ENCODE data around the gene PBX4. TPM values are rescaled to one million over a fixed set of nuclear protein-coding genes. Genes with fewer than 3 reads are reported as not detected.
"Not testable (repeated sequence)": the region's sequence is repeated elsewhere in the genome, so short reads cannot be mapped to it uniquely, and the experiment has no call there.

Gene PBX4
- total and polyA plus RNA-seq, 4 donors, result 4.3 to 13.6 (median 8.4) TPM

DNA sequence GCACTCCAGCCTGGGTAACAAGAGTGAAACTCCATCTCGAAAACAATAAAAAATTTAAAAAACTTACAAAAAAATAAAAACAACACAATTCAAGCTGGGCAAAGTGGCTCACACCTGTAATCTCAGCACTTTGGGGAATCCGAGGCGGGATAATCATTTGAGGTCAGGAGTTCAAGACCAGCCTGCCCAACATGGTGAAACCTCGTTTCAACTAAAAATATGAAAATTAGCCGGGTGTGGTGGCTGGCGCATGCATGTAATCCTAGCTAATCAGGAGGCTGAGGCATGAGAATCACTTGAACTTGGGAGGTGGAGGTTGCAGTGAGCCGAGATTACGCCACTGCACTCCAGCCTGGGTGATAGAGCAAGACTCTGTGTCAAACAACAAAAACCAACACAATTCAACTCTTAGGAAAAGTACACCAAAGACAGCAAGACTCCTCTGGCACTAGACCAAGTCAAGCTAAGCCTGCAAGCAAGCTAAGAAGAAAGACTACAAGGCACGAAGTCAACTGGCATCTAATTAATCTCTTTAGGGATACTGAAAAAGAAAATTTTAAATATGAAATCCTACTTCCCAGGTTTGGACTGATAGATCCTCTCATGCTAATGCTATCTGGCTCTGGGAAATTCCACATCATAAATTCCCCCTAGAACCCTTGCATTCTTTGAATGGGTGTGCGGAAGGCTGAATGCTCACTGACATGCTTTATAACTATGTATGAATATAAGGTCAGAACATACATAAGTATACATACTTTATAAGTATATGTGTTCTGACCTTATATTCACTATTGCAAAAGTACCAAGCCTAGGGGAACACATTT lies 7.9 kb downstream of the PBX4 start:
- WGBS (ENCODE audit: insufficient coverage), result 89% methylated on average over 6 of the region's 10 CpGs
- Histone ChIP-seq H3K4me1 (ENCODE audit: control insufficient read depth, insufficient read depth, low read length) (no peaks in the 10 kb centered on the region), H3K9me3 (ENCODE audit: control insufficient read depth, insufficient read depth, low read length) (no peaks in the 10 kb centered on the region)

DNA sequence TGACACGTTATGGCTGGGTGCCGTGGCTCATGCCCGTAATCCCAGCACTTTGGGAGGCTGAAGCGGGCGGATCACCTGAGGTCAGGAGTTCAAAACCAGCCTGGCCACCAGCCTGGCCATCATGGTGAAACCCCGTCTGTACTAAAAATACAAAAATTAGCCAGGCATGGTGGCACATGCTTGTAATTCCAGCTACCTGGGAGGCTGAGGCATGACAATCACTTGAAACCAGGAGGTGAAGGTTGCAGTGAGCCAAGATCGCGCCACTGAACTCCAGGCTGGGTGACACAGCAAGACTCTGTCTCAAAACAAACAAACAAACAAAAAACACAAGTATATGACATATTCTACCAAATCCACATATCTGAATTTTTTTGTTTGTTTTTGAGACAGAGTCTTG lies 11.8 kb downstream of the PBX4 start:
- WGBS (ENCODE audit: insufficient coverage), result 96% methylated on average over 6 of the region's 8 CpGs
- not testable (repeated sequence) for H3K4me1 ChIP-seq (ENCODE audit: control insufficient read depth, insufficient read depth, low read length); H3K27ac ChIP-seq (ENCODE audit: low read depth, low read length); DNase-seq (ENCODE audit: low read depth in 4 of 6, low spot score in 6 of 6); H3K4me3 ChIP-seq (ENCODE audit: low read depth, low read length); H3K27me3 ChIP-seq (ENCODE audit: control insufficient read depth, insufficient read depth, low read length); H3K9me3 ChIP-seq (ENCODE audit: control insufficient read depth, insufficient read depth, low read length)
- H3K36me3 ChIP-seq (ENCODE audit: control insufficient read depth, insufficient read depth, low read length), result peaks cover 11% of the 10 kb centered on the region

More for the DNA sequence above, 7.9 kb downstream of the PBX4 start:
- Histone ChIP-seq H3K4me3 (ENCODE audit: low read depth, low read length) (no peak overlapping the region), H3K27ac (ENCODE audit: low read depth, low read length) (no peak overlapping the region), H3K36me3 (ENCODE audit: control insufficient read depth, insufficient read depth, low read length) (peaks cover 11% of the 10 kb centered on the region), H3K27me3 (ENCODE audit: control insufficient read depth, insufficient read depth, low read length) (no peaks in the 10 kb centered on the region)
- DNase-seq (ENCODE audit: low read depth in 4 of 6, low spot score in 6 of 6), result peak in 1 of 6 donors; percentile 34

DNA sequence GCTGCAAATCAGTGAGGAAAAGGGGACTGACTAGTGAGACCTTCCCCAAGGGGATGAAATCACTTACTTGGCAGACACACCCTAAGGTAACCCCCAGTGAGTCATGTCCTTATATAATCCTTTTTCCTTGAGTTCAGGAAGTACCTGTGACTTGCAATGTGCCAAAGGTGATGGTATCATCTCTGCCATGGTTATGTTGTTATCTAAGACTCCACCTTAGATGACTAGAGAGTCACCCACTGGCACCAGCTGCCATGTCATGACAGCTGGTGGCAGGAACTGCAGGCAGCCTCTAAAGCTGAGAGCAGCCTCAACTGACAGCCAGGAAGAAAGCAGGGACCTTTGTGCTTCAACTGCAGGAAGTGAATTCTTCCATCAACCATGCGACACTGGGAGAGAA lies 12.5 kb downstream of the PBX4 start:
- Histone ChIP-seq H3K9me3 (ENCODE audit: control insufficient read depth, insufficient read depth, low read length) (no peaks in the 10 kb centered on the region), H3K27me3 (ENCODE audit: control insufficient read depth, insufficient read depth, low read length) (no peaks in the 10 kb centered on the region), H3K4me3 (ENCODE audit: low read depth, low read length) (no peak overlapping the region), H3K36me3 (ENCODE audit: control insufficient read depth, insufficient read depth, low read length) (peaks cover 11% of the 10 kb centered on the region), H3K27ac (ENCODE audit: low read depth, low read length) (no peak overlapping the region), H3K4me1 (ENCODE audit: control insufficient read depth, insufficient read depth, low read length) (no peaks in the 10 kb centered on the region)
- WGBS (ENCODE audit: insufficient coverage), result no CpG with 5 or more reads among the region's 1 CpG
- no peak for DNase-seq (ENCODE audit: low read depth in 4 of 6, low spot score in 6 of 6)

DNA sequence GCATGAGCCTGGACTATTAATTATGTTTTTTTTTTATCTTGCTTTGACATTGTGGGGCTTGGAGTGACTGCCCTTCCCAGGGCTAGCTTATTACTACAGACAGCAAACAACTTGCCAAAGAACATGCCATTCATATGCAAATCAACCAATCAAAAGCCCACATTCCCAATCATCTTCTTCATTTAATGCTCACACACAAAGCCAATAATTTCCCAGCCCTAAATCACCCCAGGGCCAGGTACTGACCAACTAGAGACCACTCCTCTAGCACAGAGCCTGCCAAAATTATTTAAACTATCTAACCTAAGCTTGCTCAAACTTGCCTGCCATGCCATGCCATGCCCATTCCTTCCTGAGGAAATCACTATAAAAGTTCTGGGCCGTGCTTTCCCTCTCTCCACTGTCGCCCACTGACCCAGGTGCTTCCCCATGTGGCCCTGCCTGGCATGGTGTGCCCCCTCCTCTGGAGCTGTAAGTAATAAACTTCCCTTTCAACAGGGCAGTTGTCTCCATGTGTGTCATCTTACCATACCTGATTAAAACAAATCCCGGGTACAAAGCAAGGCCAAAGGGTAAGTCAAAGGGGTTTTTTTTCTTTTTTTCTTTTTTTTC lies 15.7 kb downstream of the PBX4 start:
- no peaks in the 10 kb centered on the region for H3K4me1 ChIP-seq (ENCODE audit: control insufficient read depth, insufficient read depth, low read length)
- H3K36me3 ChIP-seq (ENCODE audit: control insufficient read depth, insufficient read depth, low read length), result peaks cover 14% of the 10 kb centered on the region
- H3K9me3 ChIP-seq (ENCODE audit: control insufficient read depth, insufficient read depth, low read length), result no peaks in the 10 kb centered on the region
- H3K27ac ChIP-seq (ENCODE audit: low read depth, low read length), result no peak overlapping the region
- H3K4me3 ChIP-seq (ENCODE audit: low read depth, low read length), result no peak overlapping the region
- WGBS (ENCODE audit: insufficient coverage), result 21% methylated on average over 2 of the region's 3 CpGs
- H3K27me3 ChIP-seq (ENCODE audit: control insufficient read depth, insufficient read depth, low read length), result no peaks in the 10 kb centered on the region
- DNase-seq (ENCODE audit: low read depth in 4 of 6, low spot score in 6 of 6), result no peak

DNA sequence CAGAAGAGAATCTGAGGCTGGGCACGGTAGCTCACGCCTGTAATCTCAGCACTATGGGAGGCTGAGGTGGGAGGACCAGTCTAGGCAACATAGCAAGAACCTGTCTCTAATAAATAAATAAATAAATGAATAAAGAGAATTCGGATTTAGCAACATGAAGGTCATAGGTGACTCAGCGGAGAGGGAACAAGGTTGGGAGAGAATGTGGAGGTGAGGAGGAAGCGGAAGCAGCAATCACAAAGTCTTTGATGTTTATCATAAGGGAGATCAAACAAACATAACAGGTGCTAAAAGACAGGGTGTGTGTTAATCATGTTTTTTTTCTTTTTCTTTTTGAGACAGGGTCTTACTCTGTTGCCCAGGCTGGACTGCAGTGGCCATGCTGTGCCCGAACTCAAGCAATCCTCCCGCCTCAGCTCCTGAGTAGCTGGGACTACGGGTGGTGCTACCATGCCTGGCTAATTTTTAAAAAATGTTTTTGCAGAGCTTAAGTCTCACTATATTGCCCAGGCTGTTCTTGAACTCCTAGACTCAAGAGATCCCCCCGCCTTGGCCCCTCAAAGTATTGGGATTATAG lies 16.3 kb downstream of the PBX4 start:
- Histone ChIP-seq H3K27me3 (ENCODE audit: control insufficient read depth, insufficient read depth, low read length) (no peaks in the 10 kb centered on the region), H3K36me3 (ENCODE audit: control insufficient read depth, insufficient read depth, low read length) (peaks cover 16% of the 10 kb centered on the region)
- WGBS (ENCODE audit: insufficient coverage), result 92% methylated on average over 5 of the region's 9 CpGs

DNA sequence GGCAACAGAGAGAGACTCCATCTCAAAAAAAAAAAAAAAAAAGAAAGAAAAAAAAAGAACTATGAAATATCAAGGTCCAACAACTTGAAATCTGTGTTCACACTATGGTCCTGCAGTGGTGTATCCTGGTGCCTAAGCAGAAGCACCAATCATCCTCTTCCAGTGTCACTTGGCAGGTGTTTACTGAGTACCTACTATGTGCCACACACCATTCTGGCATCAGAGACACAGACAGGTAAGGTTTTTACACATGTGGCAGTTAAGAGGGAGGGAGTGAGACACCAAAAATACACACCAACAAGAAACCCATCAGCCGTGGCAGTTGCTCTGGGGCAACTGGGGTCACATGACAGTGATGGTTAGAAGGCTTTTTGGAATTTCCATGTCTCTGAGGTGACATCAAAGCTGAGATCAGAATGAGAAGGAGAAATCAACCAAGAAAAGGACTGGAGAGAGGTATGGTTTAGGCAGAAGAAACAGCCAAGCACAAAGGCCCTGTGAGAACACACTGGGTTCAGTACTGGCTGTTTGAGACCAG lies 17.6 kb downstream of the PBX4 start:
- no peaks in the 10 kb centered on the region for H3K4me1 ChIP-seq (ENCODE audit: control insufficient read depth, insufficient read depth, low read length)
- H3K27ac ChIP-seq (ENCODE audit: low read depth, low read length), result no peak overlapping the region
- no peaks in the 10 kb centered on the region for H3K9me3 ChIP-seq (ENCODE audit: control insufficient read depth, insufficient read depth, low read length)
- H3K27me3 ChIP-seq (ENCODE audit: control insufficient read depth, insufficient read depth, low read length), result no peaks in the 10 kb centered on the region
- H3K4me3 ChIP-seq (ENCODE audit: low read depth, low read length), result no peak overlapping the region
- no CpG with 5 or more reads among the region's 1 CpG for WGBS (ENCODE audit: insufficient coverage)
- DNase-seq (ENCODE audit: low read depth in 4 of 6, low spot score in 6 of 6), result no peak
- H3K36me3 ChIP-seq (ENCODE audit: control insufficient read depth, insufficient read depth, low read length), result peaks cover 18% of the 10 kb centered on the region

More for the DNA sequence above, 16.3 kb downstream of the PBX4 start:
- DNase-seq (ENCODE audit: low read depth in 4 of 6, low spot score in 6 of 6), result no peak
- no peak overlapping the region for H3K4me3 ChIP-seq (ENCODE audit: low read depth, low read length)
- no peak overlapping the region for H3K27ac ChIP-seq (ENCODE audit: low read depth, low read length)
- H3K9me3 ChIP-seq (ENCODE audit: control insufficient read depth, insufficient read depth, low read length), result no peaks in the 10 kb centered on the region
- no peaks in the 10 kb centered on the region for H3K4me1 ChIP-seq (ENCODE audit: control insufficient read depth, insufficient read depth, low read length)

DNA sequence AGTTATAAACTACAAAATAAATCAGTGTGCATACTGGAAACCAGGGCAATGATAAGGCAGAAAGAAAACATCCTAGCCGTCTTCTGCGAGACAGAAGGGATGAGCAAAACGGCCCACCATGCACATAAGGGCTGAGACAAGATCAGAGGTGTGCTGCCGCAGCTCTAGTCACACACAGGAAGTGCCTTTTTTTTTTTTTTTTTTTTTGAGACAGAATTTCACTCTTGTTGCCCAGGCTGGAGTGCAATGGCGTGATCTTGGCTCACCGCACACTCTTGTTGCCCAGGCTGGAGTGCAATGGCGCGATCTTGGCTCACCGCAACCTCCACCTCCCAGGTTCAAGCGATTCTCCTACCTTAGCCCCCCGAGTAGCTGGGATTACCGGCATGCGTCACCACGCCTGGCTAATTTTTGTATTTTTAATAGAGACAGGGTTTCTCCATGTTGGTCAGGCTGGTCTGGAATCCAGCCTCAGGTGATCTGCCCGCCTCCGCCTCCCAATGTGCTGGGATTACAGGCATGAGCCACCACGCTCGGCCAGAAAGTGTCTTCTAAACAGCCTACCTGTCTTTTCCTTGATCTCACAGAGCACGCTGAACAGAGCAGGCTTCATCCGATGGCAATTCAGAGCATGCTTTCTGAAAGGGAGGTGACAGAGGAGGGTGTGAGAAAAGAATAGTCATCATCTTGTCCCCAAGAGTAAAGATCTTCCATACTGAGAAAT lies 19.6 kb downstream of the PBX4 start:
- DNase-seq (ENCODE audit: low read depth in 4 of 6, low spot score in 6 of 6); H3K9me3 ChIP-seq (ENCODE audit: control insufficient read depth, insufficient read depth, low read length); H3K4me3 ChIP-seq (ENCODE audit: low read depth, low read length); H3K27me3 ChIP-seq (ENCODE audit: control insufficient read depth, insufficient read depth, low read length); H3K4me1 ChIP-seq (ENCODE audit: control insufficient read depth, insufficient read depth, low read length); H3K27ac ChIP-seq (ENCODE audit: low read depth, low read length): not testable (repeated sequence)
- 98% methylated on average over 14 of the region's 20 CpGs for WGBS (ENCODE audit: insufficient coverage)
- peaks cover 25% of the 10 kb centered on the region for H3K36me3 ChIP-seq (ENCODE audit: control insufficient read depth, insufficient read depth, low read length)

DNA sequence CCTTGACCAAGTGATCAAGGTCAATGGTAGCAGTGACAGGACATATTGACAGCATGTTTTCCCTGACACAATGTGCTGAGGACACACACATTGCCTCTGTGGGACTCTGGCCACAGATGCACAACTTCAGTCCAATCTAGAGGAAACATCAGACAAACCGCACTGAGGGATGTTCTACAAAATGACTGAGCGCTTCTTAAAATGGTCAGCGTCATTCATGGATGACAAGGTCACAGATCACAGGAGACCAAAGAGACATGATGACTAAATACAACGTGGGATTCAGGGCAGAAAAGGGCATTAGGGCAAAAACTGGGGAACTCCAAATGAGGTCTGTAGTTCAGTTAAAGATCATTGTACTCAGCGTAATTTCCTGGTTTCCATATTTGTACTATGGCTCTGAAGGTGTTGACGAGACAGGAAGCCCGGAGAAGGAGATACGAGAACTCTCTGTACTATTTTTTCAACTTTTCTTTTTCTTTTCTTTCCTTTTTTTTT lies 20.6 kb downstream of the PBX4 start:
- Histone ChIP-seq H3K27ac (ENCODE audit: low read depth, low read length) (no peak overlapping the region), H3K36me3 (ENCODE audit: control insufficient read depth, insufficient read depth, low read length) (peaks cover 34% of the 10 kb centered on the region), H3K9me3 (ENCODE audit: control insufficient read depth, insufficient read depth, low read length) (no peaks in the 10 kb centered on the region), H3K4me3 (ENCODE audit: low read depth, low read length) (no peak overlapping the region), H3K27me3 (ENCODE audit: control insufficient read depth, insufficient read depth, low read length) (no peaks in the 10 kb centered on the region), H3K4me1 (ENCODE audit: control insufficient read depth, insufficient read depth, low read length) (peaks cover 4% of the 10 kb centered on the region)
- 88% methylated on average over 4 of the region's 8 CpGs for WGBS (ENCODE audit: insufficient coverage)
- no peak for DNase-seq (ENCODE audit: low read depth in 4 of 6, low spot score in 6 of 6)

DNA sequence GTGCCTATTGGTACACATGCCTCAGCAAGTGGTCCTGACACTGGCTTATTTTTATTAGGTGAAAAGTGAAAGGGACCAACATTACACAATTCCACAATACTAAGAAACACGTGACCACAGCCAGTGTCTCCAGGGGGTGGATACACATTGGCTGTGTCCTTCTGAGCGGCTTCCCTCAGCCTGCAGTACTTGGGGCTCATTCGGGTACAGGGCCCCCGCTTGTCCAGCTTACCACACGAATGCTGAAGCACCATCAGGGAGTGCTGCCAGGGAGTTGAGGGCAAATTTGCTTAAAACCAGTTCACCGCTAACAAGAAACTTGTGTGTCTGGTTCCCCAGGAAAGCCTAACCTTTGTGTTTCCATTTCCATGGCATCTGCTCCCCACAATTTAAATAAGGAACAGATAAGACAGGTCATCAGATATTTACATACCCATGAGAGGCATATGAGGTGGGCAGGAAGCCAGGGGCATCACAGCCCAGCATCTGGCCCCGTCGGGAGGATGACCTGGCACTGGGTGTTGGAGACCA lies 23.3 kb downstream of the PBX4 start:
- H3K27me3 ChIP-seq (ENCODE audit: control insufficient read depth, insufficient read depth, low read length), result no peaks in the 10 kb centered on the region
- peaks cover 16% of the 10 kb centered on the region for H3K4me1 ChIP-seq (ENCODE audit: control insufficient read depth, insufficient read depth, low read length)
- H3K36me3 ChIP-seq (ENCODE audit: control insufficient read depth, insufficient read depth, low read length), result peaks cover 40% of the 10 kb centered on the region
- no peak overlapping the region for H3K4me3 ChIP-seq (ENCODE audit: low read depth, low read length)
- no peak overlapping the region for H3K27ac ChIP-seq (ENCODE audit: low read depth, low read length)
- WGBS (ENCODE audit: insufficient coverage), result 61% methylated on average over 7 of the region's 8 CpGs
- H3K9me3 ChIP-seq (ENCODE audit: control insufficient read depth, insufficient read depth, low read length), result no peaks in the 10 kb centered on the region
- DNase-seq (ENCODE audit: low read depth in 4 of 6, low spot score in 6 of 6), result no peak
